GM19351 (cell line): Measurements from ENCODE around the gene LTA4H.

Experiments used
- ATAC-seq: cut with Tn5 transposase; IDR thresholded peaks from one replicate; pipeline ENCODE4 v1.9.1; 2021; ENCODE audit warnings: mild to moderate bottlenecking, moderate library complexity; ENCODE audit not compliant: unreplicated experiment

LTA4H gene

DNA sequence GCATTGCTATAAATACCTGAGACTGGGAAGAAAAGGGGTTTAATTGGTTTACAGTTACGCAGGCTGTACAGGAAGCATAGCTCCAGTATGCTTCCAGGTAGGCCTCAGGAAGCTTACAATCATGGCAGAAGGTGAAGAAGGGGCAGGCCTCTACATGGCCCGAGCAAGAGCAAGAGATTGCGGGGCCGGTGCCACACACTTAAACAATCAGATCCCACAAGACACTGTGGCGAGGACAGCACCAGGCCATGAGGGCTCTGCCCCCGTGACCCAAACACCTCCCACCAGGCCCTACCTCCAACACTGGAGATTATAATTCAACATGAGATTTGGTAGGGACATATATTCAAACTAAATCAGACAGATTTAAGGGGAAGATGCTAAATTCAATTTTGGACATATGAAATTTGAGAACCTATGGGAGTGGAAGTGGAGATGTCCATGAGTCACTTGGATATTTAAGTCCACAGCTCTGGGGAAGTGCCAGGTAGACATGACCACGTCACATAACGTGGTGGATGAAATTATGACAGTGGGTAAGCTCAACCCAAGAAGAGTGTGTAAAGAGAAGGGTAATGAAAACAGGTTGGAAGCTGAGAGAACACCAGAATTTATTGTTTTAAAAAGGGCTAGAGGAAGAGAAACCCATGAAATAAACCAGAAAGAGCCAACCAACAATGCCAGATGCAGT, 1.5 kb upstream of the LTA4H start:
- no peak for ATAC-seq

DNA sequence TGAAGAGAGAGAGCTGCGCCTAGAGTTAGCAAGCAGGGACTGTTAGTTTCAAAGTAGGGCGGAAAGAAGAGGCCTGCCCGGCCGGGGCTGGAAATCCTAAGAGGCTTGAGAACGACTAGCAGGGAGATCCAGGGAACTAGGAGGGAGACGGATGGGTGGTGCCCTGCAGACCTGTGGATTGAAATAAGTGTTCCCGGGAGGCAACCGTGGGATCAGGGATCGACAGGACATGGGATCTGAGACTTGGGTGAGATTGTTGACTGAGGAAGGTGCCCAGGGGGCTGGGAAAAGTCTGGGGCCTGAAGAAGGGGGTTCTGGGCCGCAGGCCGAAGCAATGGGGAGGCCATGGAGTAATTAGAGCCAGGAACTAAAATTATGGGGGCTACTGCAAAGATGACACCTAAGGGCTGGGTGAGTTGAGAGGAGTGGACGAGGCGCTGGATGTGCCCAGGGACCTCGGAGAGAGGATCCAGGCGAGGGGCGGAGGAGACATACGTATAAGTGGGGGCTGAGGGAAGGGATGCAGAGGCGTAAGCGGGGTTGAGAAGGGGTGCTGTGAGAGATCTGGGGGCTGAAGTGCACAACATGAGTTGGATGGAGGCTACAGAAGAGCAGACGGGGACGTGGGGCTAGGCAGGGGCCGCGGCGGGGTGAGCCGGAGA, 635 bp downstream of the LTA4H start:
- ATAC-seq: peak; percentile 22

DNA sequence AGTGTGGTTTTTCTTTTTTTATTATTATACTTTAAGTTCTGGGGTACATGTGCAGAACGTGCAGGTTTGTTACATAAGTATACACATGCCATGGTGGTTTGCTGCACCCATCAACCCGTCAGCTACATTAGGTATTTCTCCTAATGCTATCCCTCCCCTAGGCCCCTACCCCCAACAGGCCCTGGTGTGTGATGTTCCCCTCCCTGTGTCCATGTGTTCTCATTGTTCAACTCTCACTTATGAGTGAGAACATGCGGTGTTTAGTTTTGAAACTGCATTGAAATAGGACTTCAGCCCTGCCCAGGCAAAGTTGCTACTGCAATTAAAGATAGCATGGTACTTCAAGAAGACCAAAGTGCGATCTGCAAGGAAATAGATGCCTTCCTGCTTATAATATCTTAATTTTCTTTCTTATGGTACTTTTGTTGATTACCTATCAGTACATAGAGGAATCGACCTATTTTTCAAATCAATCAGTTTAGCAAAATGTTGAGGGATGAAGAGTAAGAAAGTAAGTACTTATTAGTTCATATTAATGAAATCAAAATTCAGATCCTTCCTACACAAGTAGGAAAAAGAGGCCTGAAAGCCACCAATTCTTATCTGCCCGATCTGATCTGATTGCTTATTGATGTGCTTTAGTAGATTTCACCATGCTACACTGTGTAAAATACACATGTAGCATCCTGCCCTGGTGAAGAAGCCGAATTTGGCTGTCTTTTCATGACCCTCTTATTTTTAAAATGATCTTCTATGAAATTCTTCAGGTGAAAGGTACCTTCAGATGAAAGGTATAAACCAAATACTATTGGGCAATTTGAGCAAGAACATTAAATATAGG, 1.6 kb downstream of the LTA4H start:
- no peak for ATAC-seq

DNA sequence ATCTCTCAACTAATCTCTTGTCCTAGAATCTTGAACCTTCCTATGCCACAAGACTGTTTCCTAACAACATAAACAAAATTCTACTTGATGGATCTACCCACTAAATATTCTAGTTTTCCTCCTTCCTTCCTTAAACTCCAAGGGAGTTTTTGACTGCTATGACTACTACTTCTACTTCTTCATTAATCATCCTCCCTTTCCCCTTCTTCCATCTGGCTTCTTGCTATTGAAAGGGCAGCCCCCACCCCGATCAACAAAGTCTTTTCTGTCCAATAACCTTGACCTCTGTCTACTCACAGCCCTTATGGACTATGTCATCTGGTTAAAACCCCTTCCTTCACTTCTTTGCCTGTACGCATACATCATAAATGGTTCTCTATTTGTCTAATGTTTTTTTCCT, 5.6 kb downstream of the LTA4H start:
- ATAC-seq: no peak

DNA sequence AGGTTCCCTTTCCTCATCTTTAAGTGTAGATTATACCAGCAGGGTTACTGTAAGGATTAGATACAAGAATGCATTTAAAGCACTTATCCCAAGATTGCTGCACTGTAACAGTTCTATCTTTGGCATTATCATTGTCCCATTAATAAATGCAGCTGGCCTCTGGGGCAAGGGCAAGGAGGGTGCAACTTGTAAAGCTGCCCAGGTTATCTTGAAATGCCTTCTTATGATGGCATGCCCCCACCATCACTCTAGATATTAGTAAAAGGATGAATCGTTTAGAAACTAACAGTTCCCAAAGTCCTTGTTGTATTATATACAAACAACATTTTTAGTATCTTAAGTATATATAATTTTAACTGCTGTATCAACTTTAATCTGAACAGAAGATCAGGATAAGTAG, 6.8 kb downstream of the LTA4H start:
- no peak for ATAC-seq

DNA sequence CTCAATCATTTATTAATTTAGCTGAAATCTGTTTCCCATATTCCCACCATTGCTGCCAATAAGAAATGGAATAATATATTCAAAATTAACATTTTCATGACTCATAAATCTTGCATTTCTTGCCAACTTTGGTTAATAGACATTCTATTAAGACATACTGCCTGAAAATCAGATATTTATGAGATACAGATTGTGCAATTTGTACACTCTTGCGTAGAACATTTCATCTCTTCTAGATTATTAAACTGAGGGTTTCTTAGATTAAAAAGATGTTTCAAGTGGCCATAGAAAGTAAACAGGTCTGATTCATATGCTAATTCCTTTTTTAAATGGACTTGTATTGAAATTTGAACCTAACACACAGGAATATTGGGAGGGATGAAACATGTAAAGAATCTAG, 9.1 kb downstream of the LTA4H start:
- no peak for ATAC-seq

DNA sequence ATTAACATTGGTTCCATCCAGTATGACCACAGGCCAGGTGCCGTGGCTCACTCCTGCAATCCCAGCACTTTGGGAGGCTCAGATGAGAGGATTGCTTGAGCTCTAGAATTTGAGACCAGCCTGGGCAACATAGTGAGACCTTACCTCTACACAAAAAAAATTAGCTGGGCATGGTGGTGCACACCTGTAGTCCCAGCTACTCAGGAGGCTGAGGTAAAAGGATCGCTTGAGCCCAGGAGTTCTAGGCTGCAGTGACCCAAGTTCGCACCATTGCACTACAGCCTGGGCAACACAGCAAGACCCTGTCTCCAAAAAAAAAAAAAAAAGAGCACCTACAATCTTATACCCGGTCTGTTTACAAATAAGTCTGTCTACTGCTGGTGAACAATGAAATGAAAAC, 9.9 kb downstream of the LTA4H start:
- no peak for ATAC-seq

DNA sequence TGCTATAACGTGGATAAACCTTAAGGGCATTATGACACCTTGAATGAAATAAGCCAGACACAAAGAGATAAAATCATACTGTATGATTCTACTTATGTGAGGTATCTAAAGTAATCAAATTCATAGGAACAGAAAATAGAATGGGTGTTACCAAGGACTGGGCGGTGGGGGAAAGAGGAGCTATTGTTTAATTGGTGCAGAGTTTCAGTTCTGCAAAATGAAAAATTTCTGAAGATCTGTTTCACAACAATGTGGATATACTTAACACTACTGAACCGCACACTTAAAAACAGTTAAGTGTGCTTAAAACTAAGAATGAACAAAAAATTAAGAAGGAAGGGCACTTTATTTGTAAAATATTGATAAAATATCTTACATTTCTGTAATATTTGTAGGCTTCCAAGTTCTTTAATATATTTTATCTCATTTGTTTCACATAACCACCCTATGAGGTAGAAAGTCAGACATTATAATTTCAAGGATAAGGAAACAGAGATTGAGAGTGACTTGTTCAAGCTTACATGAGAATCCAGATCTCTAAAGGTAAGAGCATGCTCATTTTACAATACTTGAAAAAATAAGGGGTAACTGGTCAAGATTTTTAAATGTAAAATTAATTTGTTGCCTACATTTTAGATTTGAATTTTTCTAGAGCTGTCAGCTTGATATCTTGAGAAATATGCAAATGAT, 14.9 kb downstream of the LTA4H start:
- peak; percentile 97 for ATAC-seq

DNA sequence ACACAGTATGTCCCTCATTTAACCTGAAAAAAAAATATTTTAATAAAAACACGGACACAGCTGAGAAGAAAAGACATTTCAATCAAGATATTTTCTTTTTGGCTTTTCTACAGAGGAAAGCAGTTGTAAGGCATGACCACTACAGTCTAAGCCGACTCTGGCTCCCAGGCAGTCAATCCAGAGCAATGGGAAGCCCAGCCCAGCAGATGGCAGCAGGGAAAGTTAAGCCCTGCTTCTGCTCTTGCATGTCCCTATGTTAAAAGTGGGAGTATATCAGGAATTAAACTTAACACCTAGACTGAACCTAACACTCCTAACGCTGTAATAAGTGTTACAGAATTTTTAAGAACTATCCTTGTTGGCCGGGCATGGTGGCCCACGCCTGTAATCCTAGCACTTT, 19.7 kb downstream of the LTA4H start:
- no peak for ATAC-seq

DNA sequence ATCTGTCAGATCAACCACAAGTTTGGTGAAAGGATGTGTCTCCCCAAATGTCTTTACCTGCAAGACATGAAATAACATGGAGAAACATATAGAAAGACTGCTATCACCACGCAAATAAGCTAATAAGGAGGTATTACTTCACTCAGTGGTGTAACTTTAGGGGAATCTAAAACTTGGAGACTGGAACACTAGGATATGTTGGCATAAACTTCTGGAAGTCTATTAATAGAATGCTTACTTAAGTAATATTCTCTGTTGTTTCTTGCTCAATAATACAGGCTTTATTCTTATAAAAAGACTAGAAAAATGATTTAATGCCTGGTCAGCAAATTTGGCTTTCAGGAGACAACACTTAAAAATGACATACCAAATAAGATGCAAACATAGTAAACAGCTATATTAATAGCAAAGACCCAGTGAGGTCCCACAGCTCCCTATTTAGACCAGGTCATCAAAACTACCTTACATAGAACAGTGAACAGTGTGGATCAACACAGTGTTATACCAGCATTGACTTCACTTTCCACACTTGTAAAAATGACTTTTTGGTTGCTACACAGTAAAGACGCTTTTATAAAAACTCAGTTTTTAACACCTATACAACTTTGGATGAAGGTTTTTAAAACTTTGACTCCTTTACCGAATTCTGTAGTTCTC, 20.3 kb downstream of the LTA4H start:
- ATAC-seq: no peak

DNA sequence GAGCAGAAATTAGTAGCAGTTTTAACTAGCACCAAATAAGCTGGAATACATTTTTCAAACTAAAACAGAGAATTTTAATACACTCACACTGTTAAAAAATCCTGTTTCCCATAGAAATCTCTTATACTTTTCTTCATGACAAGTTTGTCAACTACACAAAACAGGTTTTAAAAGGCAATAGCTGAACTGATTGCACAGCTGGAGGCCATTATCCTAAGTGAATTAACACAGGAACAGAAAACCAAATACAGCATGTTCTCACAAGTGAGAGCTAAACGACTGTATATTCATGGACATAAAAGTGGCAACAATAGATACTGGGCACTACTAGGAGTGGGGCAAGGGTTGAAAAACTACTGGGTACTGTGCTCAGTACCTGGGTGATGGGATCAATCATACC, 27.7 kb downstream of the LTA4H start:
- no peak for ATAC-seq

DNA sequence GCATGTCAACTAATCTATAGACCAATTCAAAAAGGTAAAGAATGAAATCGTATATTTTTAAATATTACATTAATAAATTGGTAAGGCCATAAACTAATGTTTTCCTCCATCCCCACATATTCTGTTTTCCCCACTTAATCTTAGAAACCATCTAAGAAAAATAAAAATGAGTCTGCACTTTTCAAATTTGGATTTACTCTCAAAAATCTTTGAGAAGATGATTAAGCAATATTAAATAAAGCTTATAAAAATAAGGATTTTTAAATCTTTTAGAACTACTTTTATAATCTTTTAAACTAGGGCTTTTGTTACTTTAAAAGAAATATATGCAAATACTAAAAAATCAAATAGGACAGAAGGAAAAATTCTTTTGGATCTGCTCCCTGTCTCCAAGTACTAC, 28.7 kb downstream of the LTA4H start:
- ATAC-seq: no peak

DNA sequence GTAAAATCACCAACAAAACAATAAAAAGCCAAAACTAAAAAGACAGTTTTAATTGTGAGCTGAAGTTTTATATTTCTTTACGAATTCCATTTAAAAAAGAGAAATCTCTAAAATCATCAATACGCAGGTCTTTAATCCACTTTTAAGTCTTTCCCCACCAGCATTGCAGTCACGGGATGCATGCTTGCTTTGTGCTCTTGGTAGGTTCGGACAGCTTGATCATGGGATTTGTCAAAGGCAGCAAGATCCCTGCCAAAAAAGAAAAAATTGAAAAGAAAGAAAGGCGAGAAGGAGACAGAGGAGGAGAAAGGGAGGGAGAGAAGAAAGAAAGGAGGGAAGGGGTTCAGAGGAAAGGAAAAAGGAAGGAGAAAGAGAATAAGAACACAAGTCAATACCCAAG, 34.5 kb downstream of the LTA4H start:
- ATAC-seq: no peak

DNA sequence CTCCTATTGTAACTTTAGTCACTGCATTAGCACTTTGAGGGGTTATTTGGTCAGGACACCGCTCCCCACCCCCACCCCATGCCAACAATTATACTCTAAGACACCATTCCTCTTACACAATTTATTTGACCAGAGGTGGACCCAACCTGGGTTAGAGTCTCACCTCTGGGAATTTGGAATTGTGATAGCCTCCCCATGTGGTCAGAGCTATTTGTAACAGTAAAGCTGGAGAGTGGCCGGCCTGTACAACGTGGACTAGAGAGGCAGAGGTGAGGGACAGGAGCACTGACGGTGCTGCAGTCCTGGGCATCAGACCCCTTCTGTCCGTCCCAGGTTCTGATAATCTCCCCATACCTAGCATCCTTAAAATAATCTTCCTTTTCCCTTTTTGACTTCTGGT, 35.9 kb downstream of the LTA4H start:
- no peak for ATAC-seq

DNA sequence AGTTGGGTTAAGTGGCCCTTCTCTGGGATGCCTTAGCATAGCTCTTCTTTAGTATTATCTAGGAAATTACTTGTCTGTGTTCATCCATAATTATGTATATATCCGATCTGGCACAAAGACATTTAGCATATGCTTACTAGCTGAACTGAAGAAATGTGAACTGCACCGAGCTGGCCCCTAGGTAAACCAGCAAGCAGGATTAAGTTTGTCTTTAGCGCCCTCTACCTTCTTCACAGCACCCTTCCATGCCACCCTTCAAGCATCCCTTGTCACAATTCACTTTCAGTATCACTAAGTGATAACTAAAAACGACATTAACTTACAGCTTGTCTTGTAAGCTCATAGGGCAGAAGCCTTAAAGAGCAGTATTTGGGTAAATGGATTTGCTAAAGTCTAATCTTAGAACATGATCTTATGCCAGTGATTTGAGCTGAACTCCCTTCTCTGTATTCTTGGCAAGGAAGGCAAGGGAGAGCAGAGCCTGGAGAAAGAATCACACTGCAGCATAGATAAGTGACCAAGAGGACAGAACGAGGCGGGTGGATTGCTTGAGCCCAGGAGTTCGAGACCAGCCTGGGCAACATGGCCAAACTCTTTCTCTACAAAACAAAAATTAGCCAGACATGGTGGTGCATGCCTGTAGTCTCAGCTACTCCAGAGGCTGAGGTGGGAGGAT, 36.6 kb downstream of the LTA4H start:
- ATAC-seq: peak; percentile 96

DNA sequence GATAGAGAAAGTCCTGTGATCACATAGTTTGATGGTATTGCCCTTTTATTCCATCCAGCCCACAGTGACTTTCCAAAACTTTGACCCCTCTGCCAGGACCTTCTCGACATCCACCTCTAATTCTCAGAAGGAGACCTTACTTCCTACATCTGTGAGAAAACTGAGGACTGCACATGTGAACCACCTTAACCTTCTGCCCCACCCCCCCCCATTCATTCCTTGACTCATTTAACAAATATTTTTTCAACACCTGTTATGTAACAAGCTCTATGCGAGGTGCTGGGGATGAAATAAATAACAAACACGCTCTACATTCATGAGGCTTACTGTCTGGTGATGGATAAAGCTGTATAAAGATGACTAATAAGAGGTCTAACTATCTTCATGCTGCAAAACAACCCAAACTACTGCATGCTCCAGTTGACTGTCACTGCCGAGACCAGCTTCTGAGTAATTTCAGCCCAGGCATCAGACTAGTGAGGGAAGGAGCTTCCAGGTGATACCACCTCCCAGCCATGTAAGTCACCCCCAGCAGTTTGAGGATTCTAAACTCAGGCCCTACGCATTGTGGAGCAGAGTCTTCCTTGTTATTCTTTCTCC, 37.4 kb downstream of the LTA4H start:
- no peak for ATAC-seq

DNA sequence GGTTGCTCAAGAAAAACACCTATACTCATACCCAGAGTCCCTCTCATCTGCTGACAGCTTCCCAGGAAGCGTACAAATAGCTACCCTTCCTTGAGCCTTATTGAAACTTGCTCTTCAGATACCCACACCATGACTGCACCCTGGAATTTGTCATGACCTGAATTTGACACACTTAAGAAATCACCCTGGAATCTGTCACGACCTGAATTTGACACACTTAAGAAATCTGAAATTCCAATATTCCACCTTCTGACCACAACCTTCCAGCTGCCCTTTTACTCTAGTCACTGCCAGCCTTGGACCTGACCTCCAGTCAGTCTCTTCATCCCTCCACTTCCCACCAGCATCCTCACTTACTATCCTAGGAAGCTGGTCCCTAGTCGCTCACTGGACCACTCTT, 38.1 kb downstream of the LTA4H start:
- ATAC-seq: no peak

DNA sequence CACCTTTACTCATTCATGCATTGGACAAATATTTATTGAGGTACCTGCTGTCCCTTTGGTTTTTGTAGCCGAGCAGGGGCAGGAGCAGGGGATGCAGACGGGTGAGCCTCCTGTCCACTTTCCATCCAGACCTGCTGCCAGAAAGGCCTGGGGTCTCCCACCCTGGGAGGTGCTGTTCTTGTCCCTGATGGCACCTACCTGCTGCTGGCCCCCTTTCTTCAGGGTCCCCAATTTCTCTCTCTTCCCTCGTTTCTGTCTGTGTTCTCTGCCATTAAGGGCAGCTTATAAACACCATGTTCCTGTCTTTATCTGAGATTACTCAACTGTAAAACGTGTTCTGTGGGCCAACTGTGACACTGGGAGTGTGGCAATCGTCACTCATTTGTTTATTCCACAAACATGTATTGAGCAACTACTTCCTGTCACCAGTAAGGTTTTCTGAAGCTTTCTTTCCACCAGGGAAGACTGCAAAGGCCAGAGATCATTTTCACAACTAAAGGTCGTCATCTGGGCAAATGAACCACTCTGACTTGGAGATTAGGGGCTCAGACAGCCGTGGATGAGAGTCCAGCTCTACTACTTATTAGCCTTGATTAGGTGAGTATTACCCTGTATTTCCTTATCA, 39.2 kb downstream of the LTA4H start, which contains the start of gene HAL:
Gene HAL (minus strand): TSS at position 311 of the 625 bp plus-strand sequence. CDS start 434 bp downstream, outside the sequence.
- ATAC-seq: no peak
